Hepatocyte (in vitro differentiated cells): ENCODE data around the gene KCNH3. TPM values are rescaled to one million over a fixed set of nuclear protein-coding genes. Genes with fewer than 3 reads are reported as not detected.

Experiments used
- DNase-seq: peaks from one replicate; pipeline ENCODE4 v3.0.0-alpha.2; 2016; ENCODE audit warnings: low spot score
- H2AFZ ChIP-seq: fragments of 200-600 bp; sonication (generic); 2 replicates; pipeline ENCODE4 v1.6.0; 2016; ENCODE audit warnings: antibody characterized with exemption, mild to moderate bottlenecking
- H3K27ac ChIP-seq: fragments of 200-600 bp; sonication (generic); 2 replicates; pipeline ENCODE4 v1.5.1; 2016; ENCODE audit warnings: mild to moderate bottlenecking
- H3K27me3 ChIP-seq: fragments of 200-600 bp; sonication (generic); 2 replicates; pipeline ENCODE4 v1.6.1; 2016
- H3K36me3 ChIP-seq: fragments of 200-600 bp; sonication (generic); replicated peaks from 2 replicates; pipeline ENCODE4 v1.5.1; 2016; ENCODE audit warnings: low read depth; ENCODE audit not compliant: insufficient read depth
- H3K4me1 ChIP-seq: fragments of 200-600 bp; sonication (generic); 2 replicates; pipeline ENCODE4 v1.5.1; 2016; ENCODE audit warnings: mild to moderate bottlenecking, moderate library complexity; ENCODE audit not compliant: insufficient read depth
- H3K4me2 ChIP-seq: fragments of 200-600 bp; sonication (generic); 2 replicates; pipeline ENCODE4 v1.6.0; 2016
- H3K4me3 ChIP-seq: fragments of 200-600 bp; sonication (generic); 2 replicates; pipeline ENCODE4 v1.5.1; 2016; ENCODE audit warnings: mild to moderate bottlenecking
- H3K79me2 ChIP-seq: fragments of 200-600 bp; sonication (generic); 2 replicates; pipeline ENCODE4 v1.6.0; 2017; ENCODE audit warnings: mild to moderate bottlenecking
- H3K9me2 ChIP-seq: fragments of 200-600 bp; sonication (generic); replicated peaks from 2 replicates; pipeline ENCODE4 v1.6.0; 2017; ENCODE audit warnings: mild to moderate bottlenecking; ENCODE audit not compliant: insufficient read depth
- H3K9me3 ChIP-seq: fragments of 200-600 bp; sonication (generic); 2 replicates; pipeline ENCODE4 v1.5.1; 2016; ENCODE audit warnings: low read depth, mild to moderate bottlenecking
- H4K20me1 ChIP-seq: fragments of 200-600 bp; sonication (generic); 2 replicates; pipeline ENCODE4 v1.6.0; 2016; ENCODE audit warnings: mild to moderate bottlenecking; ENCODE audit not compliant: insufficient read depth, poor library complexity, severe bottlenecking
- EZH2 ChIP-seq: fragments of 200-600 bp; sonication (generic); IDR thresholded peaks from 2 replicates; pipeline ENCODE4 v1.6.1; 2016; ENCODE audit warnings: antibody characterized with exemption, mild to moderate bottlenecking, borderline replicate concordance
- EZH2phosphoT487 ChIP-seq: fragments of 200-600 bp; sonication (generic); IDR thresholded peaks from one replicate; pipeline ENCODE4 v1.6.1; 2018; ENCODE audit warnings: antibody characterized with exemption, mild to moderate bottlenecking, low read depth, moderate library complexity; ENCODE audit not compliant: unreplicated experiment, severe bottlenecking
- WGBS: methylation state at CpG from one replicate; pipeline ENCODE4 v1.1.6; 2016; ENCODE audit warnings: low lambda C conversion rate; ENCODE audit errors: missing lambda C conversion rate; 5-methylcytosine and 5-hydroxymethylcytosine counted together
- polyA plus RNA-seq: library from polyadenylated mRNA; unstranded; fragments of >200 nt; fragmentation: Nextera tagmentation; extraction: Ambion mirVana; gene quantifications from 2 replicates; pipeline ENCODE4 v1.2.1, GENCODE V29; 2016
- total RNA-seq: library from RNA; depleted of rRNA; stranded (reverse); fragments of >200 nt; gene quantifications from 2 replicates; pipeline ENCODE4 v1.2.3, GENCODE V29; 2014
- TF ChIP-seq, protein P1 (sequence below): fragments of 200-600 bp; sonication (generic); IDR thresholded peaks from 2 replicates; pipeline ENCODE4 v1.5.1; 2016; ENCODE audit warnings: antibody characterized with exemption, mild to moderate bottlenecking; ENCODE audit not compliant: poor library complexity

KCNH3 gene
- total and polyA plus RNA-seq, 2 experiments from 2014 or later: 0.30 to 1.1 TPM

DNA sequence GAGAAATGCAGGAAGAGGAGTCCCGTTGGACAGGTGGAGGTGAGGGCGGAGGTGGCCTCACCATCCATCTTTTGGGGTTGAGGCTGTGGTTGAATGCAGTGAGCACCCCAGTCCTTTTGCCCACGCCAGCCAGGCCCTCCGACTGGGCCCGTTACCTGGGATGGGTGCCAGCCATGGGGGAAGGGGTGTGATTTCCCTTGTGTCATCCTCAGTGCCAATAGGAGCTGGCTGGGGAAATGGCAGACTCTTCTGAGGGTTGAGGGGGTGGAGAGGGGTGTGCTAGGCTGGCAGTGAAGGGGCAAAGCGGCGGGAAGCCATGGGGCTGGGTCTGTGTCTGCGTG lies 9.6 kb downstream of the KCNH3 start:
- DNase-seq: no peak
- Histone ChIP-seq H3K4me3 (no peak overlapping the region), H2AFZ (no peak overlapping the region)

DNA sequence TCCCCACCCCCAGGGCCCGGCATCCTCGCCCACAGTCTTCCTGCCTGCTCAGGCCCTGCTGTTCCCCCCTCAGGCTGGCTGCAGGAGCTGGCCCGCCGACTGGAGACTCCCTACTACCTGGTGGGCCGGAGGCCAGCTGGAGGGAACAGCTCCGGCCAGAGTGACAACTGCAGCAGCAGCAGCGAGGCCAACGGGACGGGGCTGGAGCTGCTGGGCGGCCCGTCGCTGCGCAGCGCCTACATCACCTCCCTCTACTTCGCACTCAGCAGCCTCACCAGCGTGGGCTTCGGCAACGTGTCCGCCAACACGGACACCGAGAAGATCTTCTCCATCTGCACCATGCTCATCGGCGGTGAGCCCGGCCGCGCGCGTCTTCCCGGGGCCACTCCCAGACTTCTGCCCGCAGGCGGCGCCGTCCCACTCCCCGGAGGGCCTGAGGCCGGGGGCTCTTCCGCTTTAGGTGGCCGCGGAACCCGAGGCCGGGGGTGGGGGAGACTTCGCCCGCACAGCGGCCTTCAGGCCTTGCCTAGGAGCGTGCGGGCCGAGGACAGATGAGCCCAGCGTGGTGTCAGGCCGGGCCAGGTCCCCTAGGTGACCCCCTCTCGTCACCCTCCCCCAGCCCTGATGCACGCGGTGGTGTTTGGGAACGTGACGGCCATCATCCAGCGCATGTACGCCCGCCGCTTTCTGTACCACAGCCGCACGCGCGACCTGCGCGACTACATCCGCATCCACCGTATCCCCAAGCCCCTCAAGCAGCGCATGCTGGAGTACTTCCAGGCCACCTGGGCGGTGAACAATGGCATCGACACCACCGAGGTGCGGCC lies 10.2 kb downstream of the KCNH3 start:
- Histone ChIP-seq H3K4me2 (peak overlapping the region; percentile 74), H3K9me2 (no peaks in the 10 kb centered on the region), H4K20me1 (no peaks in the 10 kb centered on the region), H3K27ac (no peak overlapping the region), H3K36me3 (no peaks in the 10 kb centered on the region), H3K9me3 (no peaks in the 10 kb centered on the region), H3K79me2 (no peaks in the 10 kb centered on the region), H3K4me3 (no peak overlapping the region), H3K4me1 (peaks cover 8% of the 10 kb centered on the region), H3K27me3 (peaks cover 38% of the 10 kb centered on the region), H2AFZ (peak overlapping the region; percentile 56)
- peak; percentile 51 for DNase-seq
- TF ChIP-seq EZH2 (no peak), EZH2phosphoT487 (no peak)
- TF ChIP-seq, protein P1, sequence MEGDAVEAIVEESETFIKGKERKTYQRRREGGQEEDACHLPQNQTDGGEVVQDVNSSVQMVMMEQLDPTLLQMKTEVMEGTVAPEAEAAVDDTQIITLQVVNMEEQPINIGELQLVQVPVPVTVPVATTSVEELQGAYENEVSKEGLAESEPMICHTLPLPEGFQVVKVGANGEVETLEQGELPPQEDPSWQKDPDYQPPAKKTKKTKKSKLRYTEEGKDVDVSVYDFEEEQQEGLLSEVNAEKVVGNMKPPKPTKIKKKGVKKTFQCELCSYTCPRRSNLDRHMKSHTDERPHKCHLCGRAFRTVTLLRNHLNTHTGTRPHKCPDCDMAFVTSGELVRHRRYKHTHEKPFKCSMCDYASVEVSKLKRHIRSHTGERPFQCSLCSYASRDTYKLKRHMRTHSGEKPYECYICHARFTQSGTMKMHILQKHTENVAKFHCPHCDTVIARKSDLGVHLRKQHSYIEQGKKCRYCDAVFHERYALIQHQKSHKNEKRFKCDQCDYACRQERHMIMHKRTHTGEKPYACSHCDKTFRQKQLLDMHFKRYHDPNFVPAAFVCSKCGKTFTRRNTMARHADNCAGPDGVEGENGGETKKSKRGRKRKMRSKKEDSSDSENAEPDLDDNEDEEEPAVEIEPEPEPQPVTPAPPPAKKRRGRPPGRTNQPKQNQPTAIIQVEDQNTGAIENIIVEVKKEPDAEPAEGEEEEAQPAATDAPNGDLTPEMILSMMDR: peak; percentile 27
- WGBS: 31% methylated on average over 56 of the region's 70 CpGs

More for the DNA sequence above, 9.6 kb downstream of the KCNH3 start:
- H3K27me3 ChIP-seq: peaks cover 43% of the 10 kb centered on the region
- H3K4me1 ChIP-seq: peaks cover 8% of the 10 kb centered on the region
- 91% methylated on average over 6 of the region's 8 CpGs for WGBS
- H3K9me3 ChIP-seq: no peaks in the 10 kb centered on the region
- no peaks in the 10 kb centered on the region for H3K79me2 ChIP-seq
- H3K4me2 ChIP-seq: peak overlapping the region; percentile 74
- no peaks in the 10 kb centered on the region for H3K36me3 ChIP-seq
- H3K9me2 ChIP-seq: no peaks in the 10 kb centered on the region
- no peak overlapping the region for H3K27ac ChIP-seq
- H4K20me1 ChIP-seq: no peaks in the 10 kb centered on the region
- TF ChIP-seq EZH2 (no peak), EZH2phosphoT487 (no peak)
- TF ChIP-seq, protein P1: no peak

DNA sequence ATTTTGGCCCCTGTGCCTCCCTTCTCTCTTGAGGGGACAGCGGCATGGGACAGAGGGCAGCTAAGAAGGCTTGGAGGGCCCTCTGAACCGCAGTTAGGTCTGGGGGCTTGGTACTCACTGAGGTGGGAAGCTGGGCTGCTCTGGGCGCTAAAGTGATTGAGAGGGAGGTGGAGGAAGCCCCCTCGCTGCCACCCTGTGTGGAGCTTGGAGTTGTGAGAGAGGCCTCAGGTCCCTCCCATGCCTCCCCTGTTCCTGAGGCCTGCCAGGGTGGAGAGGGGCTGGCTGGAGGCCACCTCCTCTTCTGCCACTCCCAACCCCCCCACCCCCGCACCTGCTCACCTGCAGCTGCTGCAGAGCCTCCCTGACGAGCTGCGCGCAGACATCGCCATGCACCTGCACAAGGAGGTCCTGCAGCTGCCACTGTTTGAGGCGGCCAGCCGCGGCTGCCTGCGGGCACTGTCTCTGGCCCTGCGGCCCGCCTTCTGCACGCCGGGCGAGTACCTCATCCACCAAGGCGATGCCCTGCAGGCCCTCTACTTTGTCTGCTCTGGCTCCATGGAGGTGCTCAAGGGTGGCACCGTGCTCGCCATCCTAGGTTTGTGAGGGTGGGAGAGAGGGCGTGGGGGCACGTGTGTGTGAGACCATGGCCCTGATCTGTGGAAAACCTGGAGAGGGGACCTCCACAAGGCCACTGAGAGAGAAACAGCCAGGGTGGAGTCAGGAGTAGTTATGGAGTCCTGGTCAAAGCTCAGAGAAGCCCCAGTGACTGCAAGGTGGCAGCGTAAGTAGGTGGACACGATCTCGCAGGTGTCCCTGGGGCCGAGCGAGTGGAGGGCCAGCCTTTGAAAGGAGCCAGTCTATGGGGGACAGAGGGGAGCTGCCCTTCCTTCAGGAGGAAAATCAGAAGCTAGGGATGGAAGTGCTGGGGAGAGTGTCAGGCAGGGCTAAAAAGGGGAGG lies 11.2 kb downstream of the KCNH3 start:
- H3K27ac ChIP-seq: no peak overlapping the region
- no peaks in the 10 kb centered on the region for H3K9me3 ChIP-seq
- no peak overlapping the region for H3K4me3 ChIP-seq
- 94% methylated on average over 27 of the region's 28 CpGs for WGBS
- H3K36me3 ChIP-seq: no peaks in the 10 kb centered on the region
- H3K9me2 ChIP-seq: no peaks in the 10 kb centered on the region
- TF ChIP-seq EZH2: no peak
- TF ChIP-seq, protein P1: no peak
- no peak for TF ChIP-seq EZH2phosphoT487
- no peak for DNase-seq
- H3K27me3 ChIP-seq: peaks cover 28% of the 10 kb centered on the region
- H3K79me2 ChIP-seq: no peaks in the 10 kb centered on the region
- H4K20me1 ChIP-seq: no peaks in the 10 kb centered on the region
- H2AFZ ChIP-seq: no peak overlapping the region
- H3K4me1 ChIP-seq: peaks cover 8% of the 10 kb centered on the region
- no peak overlapping the region for H3K4me2 ChIP-seq
